ENCODE measurements around the gene KCND2. TPM values are rescaled to one million over a fixed set of nuclear protein-coding genes. Genes with fewer than 3 reads are reported as not detected.
"Not testable (repeated sequence)": the region's sequence is repeated elsewhere in the genome, so short reads cannot be mapped to it uniquely, and the experiment has no call there.

The KCND2 gene
- total RNA-seq, 2 donors from 2014 or later = 0.11 to 0.12 TPM

DNA sequence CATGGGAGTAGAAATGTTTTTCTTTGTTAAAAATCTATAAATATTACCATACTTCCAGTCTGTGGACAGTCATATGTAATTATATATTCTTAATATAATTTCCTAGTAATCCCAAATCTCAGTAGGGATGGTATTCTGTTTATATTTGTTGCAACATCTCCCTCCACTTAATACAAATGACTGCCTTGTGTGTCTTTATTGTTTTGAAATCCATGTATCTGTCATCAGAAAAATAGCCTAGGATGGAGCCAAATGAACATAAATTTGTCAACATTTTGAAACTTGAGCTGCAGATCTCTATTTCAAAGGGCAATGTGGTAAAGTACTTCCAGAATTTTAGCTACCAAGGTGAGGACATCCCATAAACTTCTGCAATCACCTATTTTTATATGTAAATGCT lies 294.2 kb downstream of the KCND2 start:
- Histone ChIP-seq H3K4me3 (no peak overlapping the region), H3K9me3 (no peaks in the 10 kb centered on the region), H3K27me3 (no peaks in the 10 kb centered on the region), H3K27ac (no peak overlapping the region), H3K36me3 (no peaks in the 10 kb centered on the region), H3K4me1 (no peaks in the 10 kb centered on the region)
- DNase-seq (ENCODE audit: low spot score) = no peak
- TF ChIP-seq, protein P1, sequence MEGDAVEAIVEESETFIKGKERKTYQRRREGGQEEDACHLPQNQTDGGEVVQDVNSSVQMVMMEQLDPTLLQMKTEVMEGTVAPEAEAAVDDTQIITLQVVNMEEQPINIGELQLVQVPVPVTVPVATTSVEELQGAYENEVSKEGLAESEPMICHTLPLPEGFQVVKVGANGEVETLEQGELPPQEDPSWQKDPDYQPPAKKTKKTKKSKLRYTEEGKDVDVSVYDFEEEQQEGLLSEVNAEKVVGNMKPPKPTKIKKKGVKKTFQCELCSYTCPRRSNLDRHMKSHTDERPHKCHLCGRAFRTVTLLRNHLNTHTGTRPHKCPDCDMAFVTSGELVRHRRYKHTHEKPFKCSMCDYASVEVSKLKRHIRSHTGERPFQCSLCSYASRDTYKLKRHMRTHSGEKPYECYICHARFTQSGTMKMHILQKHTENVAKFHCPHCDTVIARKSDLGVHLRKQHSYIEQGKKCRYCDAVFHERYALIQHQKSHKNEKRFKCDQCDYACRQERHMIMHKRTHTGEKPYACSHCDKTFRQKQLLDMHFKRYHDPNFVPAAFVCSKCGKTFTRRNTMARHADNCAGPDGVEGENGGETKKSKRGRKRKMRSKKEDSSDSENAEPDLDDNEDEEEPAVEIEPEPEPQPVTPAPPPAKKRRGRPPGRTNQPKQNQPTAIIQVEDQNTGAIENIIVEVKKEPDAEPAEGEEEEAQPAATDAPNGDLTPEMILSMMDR (IDR thresholded peaks at IDR 0.05) = no peak

DNA sequence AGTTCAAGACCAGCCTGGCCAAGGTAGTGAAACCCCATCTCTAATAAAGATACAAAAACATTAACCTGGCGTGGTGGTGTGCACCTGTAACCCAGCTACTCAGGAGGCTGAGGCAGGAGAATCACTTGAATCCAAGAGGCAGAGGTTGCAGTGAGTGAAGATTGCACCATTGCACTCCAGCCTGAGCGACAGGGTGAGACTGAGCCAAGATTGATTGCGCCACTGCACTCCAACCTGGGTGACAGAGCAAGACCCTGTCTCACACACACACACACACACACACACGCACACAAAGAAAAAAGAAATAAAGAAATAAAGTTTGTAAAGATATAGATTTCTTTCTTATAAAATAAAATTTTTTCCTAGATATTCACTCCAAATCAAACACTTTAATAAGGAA lies 305.7 kb downstream of the KCND2 start:
- H3K27ac ChIP-seq; DNase-seq (ENCODE audit: low spot score); H3K27me3 ChIP-seq; H3K36me3 ChIP-seq; H3K4me1 ChIP-seq; H3K9me3 ChIP-seq; H3K4me3 ChIP-seq: not testable (repeated sequence)

DNA sequence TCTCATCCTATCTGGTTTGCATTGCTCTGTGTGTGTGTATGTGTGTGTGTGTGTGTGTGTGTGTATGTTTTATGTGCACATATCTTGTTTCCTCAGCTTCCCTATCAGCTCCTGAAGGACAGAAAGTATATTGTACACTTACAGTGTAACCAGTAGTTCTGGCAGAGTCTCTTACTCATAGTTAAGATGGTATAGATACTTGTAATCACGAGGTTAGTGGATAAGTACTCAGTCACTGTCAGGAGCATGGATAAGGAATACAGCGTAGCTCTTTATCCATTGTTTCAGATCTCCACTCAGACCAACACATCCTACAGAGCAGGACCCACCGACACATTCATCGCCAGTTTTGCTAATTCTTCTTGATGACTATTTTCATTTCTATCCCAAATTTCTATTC lies 309.9 kb downstream of the KCND2 start:
- TF ChIP-seq, protein P1 (IDR thresholded peaks at IDR 0.05) = no peak

DNA sequence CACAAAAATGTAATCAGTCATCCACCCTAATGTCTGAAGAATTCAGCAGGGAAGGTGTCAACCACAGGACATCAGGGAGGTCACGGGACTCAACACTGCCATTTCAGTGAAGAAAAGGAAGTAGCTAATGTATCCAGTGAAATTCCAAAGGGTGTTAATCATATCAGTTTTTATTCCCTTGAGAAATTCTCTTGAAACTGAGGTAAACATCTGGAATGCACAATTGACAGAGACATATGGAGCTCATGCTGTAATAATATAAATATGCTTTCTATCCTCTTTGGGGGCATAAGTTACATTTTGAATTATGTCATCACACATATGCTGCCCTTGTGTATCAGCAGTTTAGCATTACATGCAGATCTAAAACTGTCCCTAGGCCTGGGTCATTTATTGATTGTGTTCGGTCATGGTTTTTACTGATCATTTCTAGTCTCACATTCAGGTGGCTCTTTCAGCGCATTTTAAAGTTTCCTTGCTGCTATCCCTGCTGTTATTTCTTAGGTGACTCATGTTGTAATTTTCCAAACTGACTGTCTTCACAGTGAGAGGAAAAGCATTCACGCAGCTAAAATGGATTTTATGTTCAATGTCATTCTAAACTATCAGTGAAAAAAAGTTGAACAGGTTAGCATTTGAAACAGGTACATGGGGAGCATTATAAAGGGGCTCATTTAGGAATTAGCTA lies 311.1 kb downstream of the KCND2 start:
- H3K36me3 ChIP-seq = no peaks in the 10 kb centered on the region
- no peaks in the 10 kb centered on the region for H3K9me3 ChIP-seq
- H3K27me3 ChIP-seq = no peaks in the 10 kb centered on the region
- no peaks in the 10 kb centered on the region for H3K4me1 ChIP-seq
- TF ChIP-seq, protein P1 (IDR thresholded peaks at IDR 0.05) = no peak
- H3K27ac ChIP-seq = no peak overlapping the region
- no peak for DNase-seq (ENCODE audit: low spot score)
- H3K4me3 ChIP-seq = no peak overlapping the region

More for the DNA sequence above, 309.9 kb downstream of the KCND2 start:
- no peaks in the 10 kb centered on the region for H3K9me3 ChIP-seq
- no peak overlapping the region for H3K27ac ChIP-seq
- no peaks in the 10 kb centered on the region for H3K36me3 ChIP-seq
- no peak for DNase-seq (ENCODE audit: low spot score)
- H3K27me3 ChIP-seq = no peaks in the 10 kb centered on the region
- H3K4me1 ChIP-seq = no peaks in the 10 kb centered on the region
- no peak overlapping the region for H3K4me3 ChIP-seq

DNA sequence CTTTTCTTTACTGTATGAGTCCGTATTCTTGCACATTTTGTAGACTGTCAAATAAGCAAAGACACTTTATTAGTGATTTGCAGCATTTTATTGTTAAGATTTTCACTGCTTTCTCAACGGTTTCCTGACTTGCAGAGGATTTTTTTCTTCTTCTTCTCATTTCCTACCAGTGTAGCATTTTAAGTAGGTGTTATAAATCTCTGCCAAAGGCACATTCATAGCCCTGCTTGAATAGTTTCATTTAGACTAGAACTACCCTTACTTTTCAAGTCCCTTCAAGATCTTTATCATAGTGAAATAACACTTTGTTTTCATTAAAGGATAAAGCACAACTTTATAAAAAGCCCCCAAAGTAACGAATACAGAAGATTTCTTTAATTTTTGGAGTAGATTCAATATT lies 313.6 kb downstream of the KCND2 start:
- DNase-seq (ENCODE audit: low spot score) = no peak
- TF ChIP-seq, protein P1 (IDR thresholded peaks at IDR 0.05) = no peak
- Histone ChIP-seq H3K4me1 (no peaks in the 10 kb centered on the region), H3K36me3 (no peaks in the 10 kb centered on the region), H3K9me3 (no peaks in the 10 kb centered on the region), H3K27me3 (no peaks in the 10 kb centered on the region), H3K4me3 (no peak overlapping the region), H3K27ac (no peak overlapping the region)

DNA sequence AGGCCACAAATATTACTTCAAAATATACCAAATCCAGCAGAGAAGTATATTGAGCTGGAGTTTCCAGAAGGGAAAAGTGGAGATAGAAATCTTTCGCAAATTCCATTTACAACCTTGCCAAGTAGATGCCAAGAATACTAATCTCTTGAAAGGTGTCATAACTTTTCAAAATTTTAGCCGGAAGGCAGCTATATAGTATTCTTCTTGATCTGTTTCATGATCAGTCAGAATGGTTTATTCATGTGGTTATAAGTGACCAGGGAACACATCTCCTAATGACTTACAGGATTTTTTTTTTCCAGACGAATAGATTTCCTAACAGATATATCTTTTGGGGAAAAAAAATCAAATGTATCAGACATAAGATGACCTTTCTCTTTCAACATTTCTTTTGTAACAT lies 314.3 kb downstream of the KCND2 start:
- TF ChIP-seq, protein P1 (IDR thresholded peaks at IDR 0.05) = no peak
- no peak overlapping the region for H3K27ac ChIP-seq
- no peak overlapping the region for H3K4me3 ChIP-seq
- H3K4me1 ChIP-seq = no peaks in the 10 kb centered on the region
- no peaks in the 10 kb centered on the region for H3K27me3 ChIP-seq
- no peak for DNase-seq (ENCODE audit: low spot score)
- no peaks in the 10 kb centered on the region for H3K36me3 ChIP-seq
- no peaks in the 10 kb centered on the region for H3K9me3 ChIP-seq

All from right atrium auricular region (tissue), 2 donors.